Measurements from ENCODE around the gene ZNRD2.

The ZNRD2 gene

DNA sequence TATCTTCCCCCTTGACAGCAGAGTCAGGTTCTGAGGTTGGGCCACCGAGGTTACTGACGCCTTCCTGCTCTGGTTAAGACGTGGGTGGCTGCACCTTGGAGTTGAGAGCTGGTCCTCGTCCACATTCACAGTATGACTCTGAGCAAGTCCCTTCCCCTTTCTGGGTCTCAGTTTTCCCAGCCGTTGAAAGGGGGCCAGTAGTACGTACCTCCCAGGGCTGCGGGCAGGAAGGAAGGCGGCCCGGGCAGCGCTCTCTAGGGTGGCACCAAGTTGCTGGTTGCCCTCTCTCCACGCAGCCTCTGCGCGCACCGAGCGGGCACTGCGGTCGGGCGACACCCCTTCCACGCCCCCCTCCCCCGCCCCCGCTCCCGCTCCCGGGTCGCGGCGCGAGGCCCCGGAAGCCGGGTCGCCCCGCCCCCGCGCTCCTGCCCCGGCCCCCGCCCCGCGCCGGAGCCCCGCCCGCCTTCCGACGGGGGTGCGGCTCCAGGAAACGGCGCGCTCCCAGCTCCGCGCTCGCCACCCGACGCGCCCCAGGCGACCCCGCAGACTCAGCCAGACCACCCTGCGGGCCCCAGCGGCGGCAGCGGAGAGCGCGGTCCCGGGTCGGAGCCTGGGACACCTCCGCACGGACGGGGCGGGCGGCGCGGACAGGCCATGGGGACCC lies 5.4 kb downstream of the ZNRD2 start, which contains the start of gene EHBP1L1:
EHBP1L1 (plus strand) TSS at position 486 of the 664 bp plus-strand sequence. CDS start 250 bp downstream, outside the sequence.
- peaks cover 18% of the 10 kb centered on the region for H3K36me3 ChIP-seq
- no peaks in the 10 kb centered on the region for H3K9me3 ChIP-seq (ENCODE audit: severe bottlenecking)
- peak; percentile 55 for DNase-seq
- H3K27ac ChIP-seq: peak within 1 kb of the TSS; percentile 74; the same call in 1 of the 2 replicates
- H3K27me3 ChIP-seq (ENCODE audit: insufficient read depth, low read depth, severe bottlenecking): no peaks in the 10 kb centered on the region
- H3K4me3 ChIP-seq (ENCODE audit: low read depth, low read length): peak within 1 kb of the TSS; percentile 58
- TF ChIP-seq, protein P1, sequence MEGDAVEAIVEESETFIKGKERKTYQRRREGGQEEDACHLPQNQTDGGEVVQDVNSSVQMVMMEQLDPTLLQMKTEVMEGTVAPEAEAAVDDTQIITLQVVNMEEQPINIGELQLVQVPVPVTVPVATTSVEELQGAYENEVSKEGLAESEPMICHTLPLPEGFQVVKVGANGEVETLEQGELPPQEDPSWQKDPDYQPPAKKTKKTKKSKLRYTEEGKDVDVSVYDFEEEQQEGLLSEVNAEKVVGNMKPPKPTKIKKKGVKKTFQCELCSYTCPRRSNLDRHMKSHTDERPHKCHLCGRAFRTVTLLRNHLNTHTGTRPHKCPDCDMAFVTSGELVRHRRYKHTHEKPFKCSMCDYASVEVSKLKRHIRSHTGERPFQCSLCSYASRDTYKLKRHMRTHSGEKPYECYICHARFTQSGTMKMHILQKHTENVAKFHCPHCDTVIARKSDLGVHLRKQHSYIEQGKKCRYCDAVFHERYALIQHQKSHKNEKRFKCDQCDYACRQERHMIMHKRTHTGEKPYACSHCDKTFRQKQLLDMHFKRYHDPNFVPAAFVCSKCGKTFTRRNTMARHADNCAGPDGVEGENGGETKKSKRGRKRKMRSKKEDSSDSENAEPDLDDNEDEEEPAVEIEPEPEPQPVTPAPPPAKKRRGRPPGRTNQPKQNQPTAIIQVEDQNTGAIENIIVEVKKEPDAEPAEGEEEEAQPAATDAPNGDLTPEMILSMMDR (IDR thresholded peaks at IDR 0.05; ENCODE audit: low read depth, low read length): no peak

DNA sequence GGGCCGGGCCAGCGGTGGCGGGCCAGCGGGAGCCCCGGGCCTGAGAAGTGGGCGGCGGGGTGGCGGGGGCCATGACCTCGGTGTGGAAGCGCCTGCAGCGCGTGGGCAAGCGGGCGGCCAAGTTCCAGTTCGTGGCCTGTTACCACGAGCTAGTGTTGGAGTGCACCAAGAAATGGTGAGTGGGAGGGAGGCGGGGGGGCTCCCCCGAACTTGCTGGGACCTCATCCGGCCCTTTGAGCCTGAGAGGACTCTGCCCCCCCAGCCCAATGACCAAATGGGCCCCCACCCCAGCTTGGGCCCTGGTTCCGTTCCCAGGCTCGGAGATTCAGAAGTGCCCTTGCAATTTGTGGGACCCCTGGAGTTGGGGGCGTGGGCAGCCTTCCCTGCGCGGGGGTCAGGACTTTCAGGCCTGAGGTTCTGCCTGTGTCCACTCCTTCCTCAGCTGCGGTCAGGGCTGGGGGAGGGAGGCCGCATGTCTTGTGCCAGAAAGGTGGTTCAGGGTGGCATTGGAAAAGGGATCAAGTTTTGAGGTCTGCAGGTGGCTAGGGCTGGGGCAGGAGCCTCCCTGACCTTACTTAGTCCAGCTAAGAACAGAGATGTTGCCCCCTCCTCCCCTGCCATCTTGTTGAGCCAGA lies 6.1 kb downstream of the ZNRD2 start:
- peak overlapping the region; percentile 43; the same call in 1 of the 2 replicates for H3K27ac ChIP-seq
- TF ChIP-seq, protein P1 (IDR thresholded peaks at IDR 0.05; ENCODE audit: low read depth, low read length): no peak
- peaks cover 18% of the 10 kb centered on the region for H3K36me3 ChIP-seq
- no peaks in the 10 kb centered on the region for H3K27me3 ChIP-seq (ENCODE audit: insufficient read depth, low read depth, severe bottlenecking)
- no peak for DNase-seq
- no peaks in the 10 kb centered on the region for H3K9me3 ChIP-seq (ENCODE audit: severe bottlenecking)
- peak overlapping the region; percentile 58 for H3K4me3 ChIP-seq (ENCODE audit: low read depth, low read length)

DNA sequence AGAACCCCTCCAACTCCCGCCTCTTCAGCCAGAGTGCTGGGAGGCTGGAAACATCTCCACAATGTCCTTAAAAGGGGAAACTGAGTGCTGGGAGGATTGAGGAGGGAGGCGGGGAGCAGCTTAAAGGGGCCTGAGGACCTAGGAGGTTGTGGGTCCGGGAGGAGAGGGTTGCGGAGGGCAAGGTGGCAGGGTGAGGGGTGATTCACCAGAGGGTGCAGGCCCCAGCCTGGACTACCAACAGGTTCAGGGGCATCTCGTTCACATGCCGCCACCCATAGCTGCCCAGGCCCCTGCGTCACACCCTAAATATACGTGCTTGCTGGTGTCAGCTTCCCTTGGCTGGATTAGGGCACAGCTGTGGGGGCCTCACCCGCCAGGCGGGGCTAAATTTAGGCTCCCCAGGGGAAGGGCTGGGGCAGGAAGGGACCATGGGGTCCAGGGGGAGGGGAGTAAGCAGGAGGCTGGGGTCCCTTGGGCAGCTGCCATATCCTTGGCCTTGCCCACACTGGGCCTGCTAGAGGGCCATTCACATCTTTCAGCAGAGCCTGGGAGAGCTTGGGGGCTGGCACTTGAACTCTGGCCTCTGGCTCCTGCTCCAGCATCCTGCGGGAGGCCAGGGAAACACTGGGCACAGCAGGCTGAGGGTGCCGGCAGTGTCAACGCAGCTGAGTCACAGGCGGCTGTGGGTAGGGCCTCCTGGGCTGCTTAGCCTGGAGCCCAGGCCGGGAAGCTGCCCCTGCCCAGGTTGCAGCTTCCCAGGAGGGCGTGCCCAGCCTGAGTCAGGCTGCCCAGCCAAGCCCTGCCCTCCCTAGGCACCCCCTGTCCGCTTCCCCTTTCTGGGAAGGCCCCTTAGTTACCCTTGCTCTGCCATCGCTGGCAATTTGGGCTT lies 6.8 kb downstream of the ZNRD2 start:
- TF ChIP-seq, protein P1 (IDR thresholded peaks at IDR 0.05; ENCODE audit: low read depth, low read length): no peak
- Histone ChIP-seq H3K4me3 (ENCODE audit: low read depth, low read length) (peak overlapping the region; percentile 58), H3K27me3 (ENCODE audit: insufficient read depth, low read depth, severe bottlenecking) (no peaks in the 10 kb centered on the region), H3K36me3 (peaks cover 18% of the 10 kb centered on the region), H3K27ac (no peak overlapping the region), H3K9me3 (ENCODE audit: severe bottlenecking) (no peaks in the 10 kb centered on the region)
- no peak for DNase-seq

DNA sequence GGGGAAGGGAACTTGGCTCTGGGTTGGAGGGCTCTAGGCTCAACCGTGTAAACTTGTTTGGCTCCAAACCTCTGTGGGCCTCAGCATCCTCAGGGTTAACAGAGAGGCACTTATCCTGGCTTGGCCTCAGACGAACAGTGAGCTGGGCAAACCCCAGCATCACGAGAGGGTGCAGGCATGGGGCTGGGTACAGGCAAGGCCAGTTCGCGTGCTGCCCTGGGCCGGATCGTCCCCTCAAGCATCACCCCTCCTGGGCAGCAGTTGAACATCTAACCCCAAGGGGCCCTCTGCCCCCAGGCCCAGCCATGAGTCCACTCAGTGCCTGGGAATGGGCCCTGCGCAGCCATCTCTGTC lies 7.5 kb downstream of the ZNRD2 start:
- H3K27me3 ChIP-seq (ENCODE audit: insufficient read depth, low read depth, severe bottlenecking): no peaks in the 10 kb centered on the region
- DNase-seq: no peak
- no peak overlapping the region for H3K4me3 ChIP-seq (ENCODE audit: low read depth, low read length)
- H3K9me3 ChIP-seq (ENCODE audit: severe bottlenecking): no peaks in the 10 kb centered on the region
- H3K27ac ChIP-seq: no peak overlapping the region
- TF ChIP-seq, protein P1 (IDR thresholded peaks at IDR 0.05; ENCODE audit: low read depth, low read length): no peak
- peaks cover 18% of the 10 kb centered on the region for H3K36me3 ChIP-seq

DNA sequence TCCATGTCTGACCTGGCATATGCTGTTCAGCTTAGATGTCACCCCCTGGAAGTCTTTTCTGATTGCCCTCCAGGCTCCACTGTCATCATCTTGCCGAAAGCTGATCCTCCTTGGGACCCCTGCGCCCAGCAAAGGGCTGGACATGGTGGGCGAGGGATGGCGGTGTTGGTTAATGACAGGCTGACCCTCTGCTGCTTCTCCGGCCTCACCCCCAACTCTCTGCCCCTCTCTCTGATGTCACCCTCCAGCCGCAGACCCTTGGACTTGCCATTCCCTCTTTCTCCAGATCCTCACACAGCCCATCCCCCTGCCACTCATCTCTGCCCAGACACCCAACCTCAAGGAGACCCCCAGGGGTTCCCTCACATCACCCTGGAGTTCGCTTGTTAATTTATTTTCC lies 7.9 kb downstream of the ZNRD2 start:
- no peaks in the 10 kb centered on the region for H3K27me3 ChIP-seq (ENCODE audit: insufficient read depth, low read depth, severe bottlenecking)
- no peak for DNase-seq
- TF ChIP-seq, protein P1 (IDR thresholded peaks at IDR 0.05; ENCODE audit: low read depth, low read length): no peak
- no peak overlapping the region for H3K27ac ChIP-seq
- H3K36me3 ChIP-seq: peaks cover 18% of the 10 kb centered on the region
- no peaks in the 10 kb centered on the region for H3K9me3 ChIP-seq (ENCODE audit: severe bottlenecking)
- no peak overlapping the region for H3K4me3 ChIP-seq (ENCODE audit: low read depth, low read length)
